ENCODE measurements around the gene KIAA0513.

DNA sequence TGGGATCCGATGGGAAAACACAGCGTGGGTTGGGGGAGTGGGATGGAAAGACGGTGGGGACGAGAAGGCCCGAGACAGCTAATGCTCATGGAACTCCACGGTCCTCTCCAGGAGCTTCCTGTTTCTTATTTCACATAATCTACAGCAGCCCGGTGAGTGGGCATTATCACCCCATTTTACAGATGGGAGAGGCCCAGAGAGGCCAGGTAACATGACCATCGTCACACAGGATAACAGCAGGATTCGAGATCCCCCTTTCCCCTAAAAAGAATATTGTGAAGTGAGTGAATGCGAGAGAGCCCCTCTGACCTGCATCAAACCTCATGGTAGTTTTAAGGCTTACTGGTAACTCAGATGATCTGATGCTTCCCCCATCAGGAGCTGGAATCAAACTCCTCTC lies 72.7 kb downstream of the KIAA0513 start:
- TF ChIP-seq, protein P1, sequence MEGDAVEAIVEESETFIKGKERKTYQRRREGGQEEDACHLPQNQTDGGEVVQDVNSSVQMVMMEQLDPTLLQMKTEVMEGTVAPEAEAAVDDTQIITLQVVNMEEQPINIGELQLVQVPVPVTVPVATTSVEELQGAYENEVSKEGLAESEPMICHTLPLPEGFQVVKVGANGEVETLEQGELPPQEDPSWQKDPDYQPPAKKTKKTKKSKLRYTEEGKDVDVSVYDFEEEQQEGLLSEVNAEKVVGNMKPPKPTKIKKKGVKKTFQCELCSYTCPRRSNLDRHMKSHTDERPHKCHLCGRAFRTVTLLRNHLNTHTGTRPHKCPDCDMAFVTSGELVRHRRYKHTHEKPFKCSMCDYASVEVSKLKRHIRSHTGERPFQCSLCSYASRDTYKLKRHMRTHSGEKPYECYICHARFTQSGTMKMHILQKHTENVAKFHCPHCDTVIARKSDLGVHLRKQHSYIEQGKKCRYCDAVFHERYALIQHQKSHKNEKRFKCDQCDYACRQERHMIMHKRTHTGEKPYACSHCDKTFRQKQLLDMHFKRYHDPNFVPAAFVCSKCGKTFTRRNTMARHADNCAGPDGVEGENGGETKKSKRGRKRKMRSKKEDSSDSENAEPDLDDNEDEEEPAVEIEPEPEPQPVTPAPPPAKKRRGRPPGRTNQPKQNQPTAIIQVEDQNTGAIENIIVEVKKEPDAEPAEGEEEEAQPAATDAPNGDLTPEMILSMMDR (IDR thresholded peaks at IDR 0.05): no peak
- no peak for TF ChIP-seq POLR2A (IDR thresholded peaks at IDR 0.05)

Data from heart left ventricle (tissue), 13 donors.